NCI-H748 (cell line): Measurements from ENCODE around the gene SYCE3.
"Not testable (repeated sequence)": the region's sequence is repeated elsewhere in the genome, so short reads cannot be mapped to it uniquely, and the experiment has no call there.

Experiments used
- DNase-seq: peaks from one replicate; lab custom pipeline; 2025; ENCODE audit not compliant: unreplicated experiment; lab: John Stamatoyannopoulos, UW

SYCE3 gene

GRCh38 chr22:50551160-50551752 is 11.5 kb downstream of the SYCE3 start:
- no peak for DNase-seq

GRCh38 chr22:50550395-50550794 is 12.3 kb downstream of the SYCE3 start:
- no peak for DNase-seq

GRCh38 chr22:50548921-50549790 is 13.6 kb downstream of the SYCE3 start:
- DNase-seq: no peak

- DNase-seq: no peak
Measured at GRCh38 chr22:50548040-50548920, 14.4 kb downstream of the SYCE3 start.

- DNase-seq: no peak
Measured at GRCh38 chr22:50547263-50547985, 15.3 kb downstream of the SYCE3 start.

GRCh38 chr22:50546326-50547262 is 16.1 kb downstream of the SYCE3 start:
- DNase-seq: no peak

GRCh38 chr22:50545522-50546325 is 17.0 kb downstream of the SYCE3 start, which contains the start of gene KLHDC7B:
Gene KLHDC7B, plus strand, starts transcription at chr22:50545899. Its CDS starts 345 bp downstream, at chr22:50546244.
- no peak for DNase-seq

GRCh38 chr22:50544746-50545253 is 17.9 kb downstream of the SYCE3 start:
- no peak for DNase-seq

- DNase-seq: peak; percentile 53
Measured at GRCh38 chr22:50544078-50544745, 18.5 kb downstream of the SYCE3 start.

GRCh38 chr22:50542416-50542927 is 20.2 kb downstream of the SYCE3 start:
- DNase-seq: no peak

- not testable (repeated sequence) for DNase-seq
Measured at GRCh38 chr22:50541667-50542026, 21.1 kb downstream of the SYCE3 start.

GRCh38 chr22:50540381-50540780 is 22.3 kb downstream of the SYCE3 start:
- no peak for DNase-seq

GRCh38 chr22:50537765-50538164 is 25.0 kb downstream of the SYCE3 start:
- DNase-seq: no peak

- no peak for DNase-seq
Measured at GRCh38 chr22:50536226-50536625, 26.5 kb downstream of the SYCE3 start.

GRCh38 chr22:50535113-50535512 is 27.6 kb downstream of the SYCE3 start:
- no peak for DNase-seq

- not testable (repeated sequence) for DNase-seq
Measured at GRCh38 chr22:50533856-50534711, 28.6 kb downstream of the SYCE3 start.
